H1 (cell line): ENCODE results near the gene PELO. TPM values are rescaled to one million over a fixed set of nuclear protein-coding genes. Genes with fewer than 3 reads are reported as not detected.

ENCODE experiments used
- CTCF ChIA-PET: fragments of 300-600 bp; sonication (Branson Sonifier 250); formaldehyde crosslinking; loops from one replicate; lab custom pipeline; 2021; ENCODE audit not compliant: partially characterized antibody; lab: Charles Lee
- POLR2A ChIA-PET: fragments of 300-600 bp; sonication (Branson Sonifier 250); formaldehyde crosslinking; loops from one replicate; lab custom pipeline; 2021; ENCODE audit warnings: inconsistent platforms; ENCODE audit not compliant: partially characterized antibody; lab: Charles Lee
- DNase-seq, 2 experiments: peaks; one replicate each; pipeline versions ENCODE4 v3.0.0 to v3.0.0-alpha.2; 2010 to 2022; ENCODE audit warnings: low spot score in 2 of 2, low read depth in 1 of 2, mixed read lengths in 1 of 2
- FAIRE-seq: peaks from 2 replicates; lab custom pipeline; 2011; peaks lifted over from hg19 to GRCh38; lab: Jason Lieb, UNC
- H2AFZ ChIP-seq: 2 replicates; pipeline ENCODE4 v1.8.1; 2012; ENCODE audit warnings: low read length, inconsistent platforms
- H2AK5ac ChIP-seq: 2 replicates; pipeline ENCODE4 v1.6.1; 2013; ENCODE audit warnings: low read depth, low read length
- H2BK120ac ChIP-seq: replicated peaks from 2 replicates; pipeline ENCODE3; 2013; ENCODE audit warnings: low read depth, low read length, inconsistent platforms
- H2BK12ac ChIP-seq: 2 replicates; pipeline ENCODE4 v1.6.1; 2013; ENCODE audit warnings: low read depth, low read length
- H2BK15ac ChIP-seq: 2 replicates; pipeline ENCODE4 v1.6.1; 2013; ENCODE audit warnings: low read length
- H2BK20ac ChIP-seq: 2 replicates; pipeline ENCODE4 v1.6.1; 2013; ENCODE audit warnings: low read length
- H2BK5ac ChIP-seq: 2 replicates; pipeline ENCODE4 v1.6.1; 2013; ENCODE audit warnings: low read depth, low read length
- H3K14ac ChIP-seq: 2 replicates; pipeline ENCODE4 v1.6.1; 2013; ENCODE audit warnings: inconsistent platforms; ENCODE audit not compliant: insufficient read length
- H3K18ac ChIP-seq: 2 replicates; pipeline ENCODE4 v1.6.1; 2013; ENCODE audit warnings: low read length; ENCODE audit errors: extremely low read depth
- H3K23ac ChIP-seq: 2 replicates; pipeline ENCODE4 v1.6.1; 2013; ENCODE audit warnings: inconsistent platforms; ENCODE audit not compliant: insufficient read length
- H3K23me2 ChIP-seq: 2 replicates; pipeline ENCODE4 v1.6.1; 2013; ENCODE audit warnings: low read depth, low read length
- H3K27ac ChIP-seq: 2 replicates; pipeline ENCODE4 v1.6.1; 2011; ENCODE audit warnings: low read depth, low read length, inconsistent platforms
- H3K27me3 ChIP-seq, 4 experiments: replicated peaks in 1 of 4; 1 replicate in 1 of 4; 2 replicates in 3 of 4; pipeline versions ENCODE4 v1.6.1 to v1.8.1; 2011 to 2013; ENCODE audit warnings: low read length in 3 of 4, mild to moderate bottlenecking in 3 of 4, inconsistent platforms in 2 of 4, mixed read lengths in 2 of 4, moderate library complexity in 1 of 4; ENCODE audit not compliant: control insufficient read depth in 3 of 4, insufficient read depth in 3 of 4; ENCODE audit errors: extremely low read depth in 1 of 4
- H3K36me3 ChIP-seq, 4 experiments: 2 replicates each; pipeline versions ENCODE4 v1.6.1 to v1.8.1; 2011 to 2013; ENCODE audit warnings: mild to moderate bottlenecking in 4 of 4, low read length in 3 of 4, moderate library complexity in 2 of 4, control low read depth in 1 of 4, inconsistent platforms in 1 of 4; ENCODE audit not compliant: insufficient read depth in 4 of 4, control insufficient read depth in 2 of 4
- H3K4ac ChIP-seq: replicated peaks from 2 replicates; pipeline ENCODE3; 2013; ENCODE audit warnings: low read length, low read depth, mixed read lengths, inconsistent platforms; ENCODE audit not compliant: insufficient read length
- H3K4me1 ChIP-seq, 4 experiments: replicated peaks in 1 of 4; 1 replicate in 1 of 4; 2 replicates in 3 of 4; pipeline versions ENCODE4 v1.6.1 to v1.8.1; 2011 to 2013; ENCODE audit warnings: low read length in 3 of 4, inconsistent platforms in 2 of 4, mixed read lengths in 1 of 4; ENCODE audit not compliant: insufficient read depth in 4 of 4, control insufficient read depth in 3 of 4
- H3K4me2 ChIP-seq, 2 experiments: 2 replicates each; pipeline versions ENCODE4 v1.6.1 to v1.8.1; 2011 to 2013; ENCODE audit warnings: low read depth in 2 of 2, low read length in 2 of 2, control low read depth in 1 of 2, inconsistent platforms in 1 of 2, mild to moderate bottlenecking in 1 of 2; ENCODE audit not compliant: insufficient read depth in 1 of 2
- H3K4me3 ChIP-seq, 4 experiments: fragments of 200-600, 300-600 bp in 1 of 4; sonication (generic), shearing (Covaris generic), sonication (Bioruptor Twin) in 1 of 4; 2 replicates each; pipeline versions ENCODE4 v1.5.1 to v1.8.1; 2011 to 2016; ENCODE audit warnings: low read length in 4 of 4, low read depth in 3 of 4, control low read depth in 2 of 4, inconsistent platforms in 2 of 4, mild to moderate bottlenecking in 2 of 4, mixed read lengths in 1 of 4, moderate library complexity in 1 of 4; ENCODE audit not compliant: insufficient read depth in 2 of 4; ENCODE audit errors: extremely low read depth in 1 of 4
- H3K56ac ChIP-seq: replicated peaks from 2 replicates; pipeline ENCODE3; 2013; ENCODE audit warnings: low read depth, mild to moderate bottlenecking, mixed read lengths, low read length, inconsistent platforms; ENCODE audit not compliant: insufficient read length
- H3K79me1 ChIP-seq: 2 replicates; pipeline ENCODE4 v1.6.1; 2013; ENCODE audit warnings: low read depth, low read length, control low read depth
- H3K79me2 ChIP-seq, 2 experiments: 2 replicates each; pipeline versions ENCODE4 v1.6.1 to v1.8.1; 2012 to 2013; ENCODE audit warnings: low read length in 2 of 2, mild to moderate bottlenecking in 2 of 2, inconsistent platforms in 1 of 2; ENCODE audit not compliant: insufficient read depth in 2 of 2, control insufficient read depth in 1 of 2
- H3K9ac ChIP-seq, 4 experiments: replicated peaks in 1 of 4; 1 replicate in 1 of 4; 2 replicates in 3 of 4; pipeline versions ENCODE4 v1.6.1 to v1.8.1; 2011 to 2013; ENCODE audit warnings: low read depth in 3 of 4, low read length in 3 of 4, control low read depth in 2 of 4, mild to moderate bottlenecking in 2 of 4, moderate library complexity in 2 of 4, inconsistent platforms in 1 of 4; ENCODE audit errors: extremely low read depth in 1 of 4
- H3K9me3 ChIP-seq, 2 experiments: 2 replicates each; pipeline versions ENCODE4 v1.6.1 to v1.8.1; 2012 to 2013; ENCODE audit warnings: mild to moderate bottlenecking in 2 of 2, moderate library complexity in 2 of 2, control low read depth in 1 of 2, inconsistent platforms in 1 of 2, low read depth in 1 of 2, low read length in 1 of 2, mixed read lengths in 1 of 2; ENCODE audit not compliant: insufficient read depth in 2 of 2
- H4K20me1 ChIP-seq, 2 experiments: replicated peaks in 1 of 2; 2 replicates each; pipeline versions ENCODE3 to v1.8.1; 2011 to 2013; ENCODE audit warnings: inconsistent platforms in 2 of 2, low read length in 2 of 2, mild to moderate bottlenecking in 1 of 2; ENCODE audit not compliant: insufficient read depth in 2 of 2, control insufficient read depth in 1 of 2
- H4K5ac ChIP-seq: 2 replicates; pipeline ENCODE4 v1.6.1; 2013; ENCODE audit warnings: low read length, low read depth, mixed read lengths, inconsistent platforms; ENCODE audit not compliant: insufficient read length
- H4K8ac ChIP-seq: 2 replicates; pipeline ENCODE4 v1.8.0; 2013; ENCODE audit warnings: mild to moderate bottlenecking, moderate library complexity, low read length, inconsistent platforms; ENCODE audit not compliant: insufficient read depth; ENCODE audit errors: extremely low read depth
- H4K91ac ChIP-seq: replicated peaks from 2 replicates; pipeline ENCODE3; 2013; ENCODE audit warnings: low read length, mixed read lengths, inconsistent platforms; ENCODE audit not compliant: insufficient read length
- BACH1 ChIP-seq: IDR thresholded peaks from 2 replicates; pipeline ENCODE4 v1.6.1; 2012; ENCODE audit warnings: low read length, improper control_type of control experiment
- CBX5 ChIP-seq: fragments of 300-800, 300-1000 bp; sonication (generic); IDR thresholded peaks from 2 replicates; pipeline ENCODE4 v1.7.1; 2016; ENCODE audit warnings: antibody characterized with exemption, low read length, low read depth
- CREB1 ChIP-seq: IDR thresholded peaks from 2 replicates; pipeline ENCODE4 v1.6.1; 2012; ENCODE audit warnings: inconsistent platforms
- EGR1 ChIP-seq: IDR thresholded peaks from 2 replicates; pipeline ENCODE4 v1.6.1; 2011; ENCODE audit warnings: low read depth, low read length, borderline replicate concordance
- GTF2F1 ChIP-seq: IDR thresholded peaks from 2 replicates; pipeline ENCODE4 v1.6.1; 2012; ENCODE audit warnings: low read depth, low read length, improper control_type of control experiment, borderline replicate concordance
- HDAC2 ChIP-seq, 2 experiments: fragments of 300-600 bp in 1 of 2; sonication (generic) in 1 of 2; IDR thresholded peaks; 2 replicates each; pipeline ENCODE4 v1.6.1; 2011 to 2012; ENCODE audit warnings: low read depth in 2 of 2, low read length in 2 of 2, mild to moderate bottlenecking in 2 of 2, moderate library complexity in 2 of 2, borderline replicate concordance in 1 of 2, inconsistent platforms in 1 of 2
- JUN ChIP-seq: IDR thresholded peaks from 2 replicates; pipeline ENCODE4 v1.6.1; 2011; ENCODE audit warnings: low read depth, mild to moderate bottlenecking, improper control_type of control experiment, low read length
- JUND ChIP-seq: IDR thresholded peaks from 2 replicates; pipeline ENCODE4 v1.6.1; 2011; ENCODE audit warnings: mild to moderate bottlenecking, improper control_type of control experiment, low read length
- POLR2A ChIP-seq, 2 experiments: IDR thresholded peaks; 1 replicate in 1 of 2; 2 replicates in 1 of 2; pipeline ENCODE4 v1.6.1; 2011; ENCODE audit warnings: low read depth in 2 of 2, low read length in 2 of 2, mild to moderate bottlenecking in 2 of 2; ENCODE audit errors: control extremely low read depth in 1 of 2
- POLR2AphosphoS5 ChIP-seq: IDR thresholded peaks from 2 replicates; pipeline ENCODE4 v1.6.1; 2011; ENCODE audit warnings: low read depth, low read length
- RAD21 ChIP-seq, 2 experiments: IDR thresholded peaks in 1 of 2; conservative IDR thresholded peaks in 1 of 2; 2 replicates each; pipeline ENCODE4 v1.6.1; 2011; ENCODE audit warnings: low read depth in 2 of 2, low read length in 2 of 2, improper control_type of control experiment in 1 of 2, inconsistent platforms in 1 of 2, mild to moderate bottlenecking in 1 of 2, moderate library complexity in 1 of 2
- SP1 ChIP-seq: IDR thresholded peaks from 2 replicates; pipeline ENCODE4 v1.6.1; 2011; ENCODE audit warnings: low read depth, low read length
- SP2 ChIP-seq: IDR thresholded peaks from 2 replicates; pipeline ENCODE4 v1.6.1; 2012; ENCODE audit warnings: mild to moderate bottlenecking, low read length, inconsistent platforms
- TBP ChIP-seq: IDR thresholded peaks from 2 replicates; pipeline ENCODE4 v1.6.1; 2011; ENCODE audit warnings: low read depth, low read length, improper control_type of control experiment
- TCF12 ChIP-seq: IDR thresholded peaks from 2 replicates; pipeline ENCODE4 v1.6.1; 2011; ENCODE audit warnings: low read depth, mild to moderate bottlenecking, low read length
- WGBS, 2 experiments: shearing (Covaris generic) in 1 of 2; methylation state at CpG; one replicate each; pipeline versions ENCODE4 v1.1.6 to v1.1.7; 2013 to 2015; ENCODE audit warnings: low lambda C conversion rate in 2 of 2, mixed read lengths in 2 of 2, inconsistent platforms in 1 of 2, low coverage in 1 of 2, missing lambda C conversion rate in 1 of 2; ENCODE audit not compliant: insufficient replicate concordance in 2 of 2, insufficient coverage in 1 of 2, insufficient read length in 1 of 2; ENCODE audit errors: extremely low coverage in 1 of 2, missing lambda C conversion rate in 1 of 2; 5-methylcytosine and 5-hydroxymethylcytosine counted together
- polyA plus RNA-seq, 7 experiments: library from polyadenylated mRNA; depleted of rRNA in 3 of 7; stranded (reverse) in 5 of 7; unstranded in 2 of 7; fragments of >200 nt in 5 of 7; fragments of 200-250 nt in 2 of 7; gene quantifications; 1 replicate in 5 of 7; 2 replicates in 1 of 7; 4 replicates in 1 of 7; pipeline versions ENCODE4 v1.2.1 to v1.2.3, GENCODE V29; 2011 to 2013; ENCODE audit warnings: missing spikeins in 2 of 7, mixed read lengths in 2 of 7
- total RNA-seq: library from RNA; stranded (reverse); fragmentation: NEBNext Ultra II Directional; extraction: Animal tissue kit (Norgen Biotek cat#: 25700); gene quantifications from 2 replicates; pipeline ENCODE4 v1.2.1, GENCODE V29; 2021

The PELO gene
- total and polyA plus RNA-seq, 2 of the 8 experiments (the other 6 are each of a cell fraction or from before 2014, with no cell fraction given): 10.8 to 18.5 TPM

- Histone ChIP-seq H4K5ac (no peak overlapping the region), H2BK120ac (no peak overlapping the region), H4K20me1 (peaks cover 0 to 1% of the 10 kb centered on the region in 2 experiments), H3K4ac (no peak overlapping the region), H3K4me2 (no peak overlapping the region), H2AFZ (no peak overlapping the region), H3K9ac (no peak overlapping the region)
- POLR2A ChIA-PET: interaction anchor here (1.1 to 1.3 kb wide), 2 partner anchors 9 to 10 kb away, joined by 3 to 6 read pairs; no protein-coding TSS in a partner anchor
- no peak for FAIRE-seq
- TF ChIP-seq CBX5 (no peak), HDAC2 (IDR thresholded peaks at IDR 0.05; ENCODE audit: borderline replicate concordance in 1 of 2, low read depth in 2 of 2, low read length in 2 of 2) (no peak), TBP (no peak), RAD21 (IDR thresholded peaks at IDR 0.05 in 1 of 2, conservative IDR thresholded peaks at IDR 0.05 in 1 of 2; ENCODE audit: low read depth in 2 of 2, low read length in 2 of 2) (no peak), SP1 (no peak), CREB1 (no peak), EGR1 (no peak), JUN (no peak), TCF12 (no peak), SP2 (no peak), GTF2F1 (no peak), BACH1 (no peak), POLR2A (IDR thresholded peaks at IDR 0.05; ENCODE audit: control extremely low read depth in 1 of 2, low read depth in 2 of 2, low read length in 2 of 2) (no peak), POLR2AphosphoS5 (no peak), JUND (no peak)
- TF ChIP-seq, all 59 proteins: peak for 0
- WGBS, 2 experiments: 93% methylated on average over 1 of the region's 1 CpG; no CpG with 5 or more reads in 1 of the 2 experiments
- H2BK20ac ChIP-seq: no peak overlapping the region
- no peaks in the 10 kb centered on the region for H3K79me2 ChIP-seq
- no peak overlapping the region for H2AK5ac ChIP-seq
- H4K8ac ChIP-seq: no peak overlapping the region
- H3K18ac ChIP-seq: no peak overlapping the region
- H3K36me3 ChIP-seq: no peaks in the 10 kb centered on the region
- no peak overlapping the region for H3K23ac ChIP-seq
- H3K23me2 ChIP-seq: no peaks in the 10 kb centered on the region
- H4K91ac ChIP-seq: no peak overlapping the region
- H3K79me1 ChIP-seq: no peaks in the 10 kb centered on the region
- H3K9me3 ChIP-seq: no peaks in the 10 kb centered on the region
- H3K27me3 ChIP-seq: no peaks in the 10 kb centered on the region
- H2BK5ac ChIP-seq: no peak overlapping the region
- H3K56ac ChIP-seq: no peak overlapping the region
- no peak overlapping the region for H3K4me3 ChIP-seq
- CTCF ChIA-PET: no interaction called here
- H3K14ac ChIP-seq: no peak overlapping the region
- H2BK12ac ChIP-seq: no peak overlapping the region
- no peak for DNase-seq
- no peak overlapping the region for H3K27ac ChIP-seq
- no peak overlapping the region for H2BK15ac ChIP-seq
- no peaks in the 10 kb centered on the region for H3K4me1 ChIP-seq
Observed at GRCh38 chr5:52810426-52810825, 22.7 kb downstream of the PELO start.
